Stimulated activated CD4-positive, alpha-beta T cell treated with anti-CD3 and anti-CD28 coated beads, Interleukin-12 subunit alpha, Interleukin-12 subunit beta, amount 100 ng/mL, for 48 hours (primary cell): ENCODE results near the gene GFRA1.

Source experiments
- DNase-seq, 3 donors: peaks; one replicate each; pipeline ENCODE4 v3.0.0-alpha.2; 2020; ENCODE audit warnings: low read depth in 2 of 3, low spot score in 1 of 3

Gene GFRA1

DNA sequence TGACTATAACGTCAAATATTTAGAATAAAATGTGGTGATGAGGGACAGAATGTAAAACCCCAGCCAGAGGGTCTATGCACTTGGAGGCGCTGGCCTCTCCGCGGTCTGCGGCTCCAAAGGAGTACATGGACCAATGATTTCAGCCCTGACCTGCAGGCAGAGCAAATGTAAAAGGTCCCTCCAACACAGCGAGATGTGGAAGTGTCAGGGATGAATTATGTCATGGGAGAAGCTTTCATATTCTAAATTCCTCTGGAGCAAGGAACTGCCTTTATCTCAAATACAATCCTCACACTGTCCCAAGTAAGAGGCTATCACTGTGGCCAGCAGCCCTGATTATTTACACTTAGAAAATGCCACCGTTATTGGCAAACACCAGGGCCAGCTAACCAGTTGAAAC, 139.4 kb downstream of the GFRA1 start:
- DNase-seq: no peak

DNA sequence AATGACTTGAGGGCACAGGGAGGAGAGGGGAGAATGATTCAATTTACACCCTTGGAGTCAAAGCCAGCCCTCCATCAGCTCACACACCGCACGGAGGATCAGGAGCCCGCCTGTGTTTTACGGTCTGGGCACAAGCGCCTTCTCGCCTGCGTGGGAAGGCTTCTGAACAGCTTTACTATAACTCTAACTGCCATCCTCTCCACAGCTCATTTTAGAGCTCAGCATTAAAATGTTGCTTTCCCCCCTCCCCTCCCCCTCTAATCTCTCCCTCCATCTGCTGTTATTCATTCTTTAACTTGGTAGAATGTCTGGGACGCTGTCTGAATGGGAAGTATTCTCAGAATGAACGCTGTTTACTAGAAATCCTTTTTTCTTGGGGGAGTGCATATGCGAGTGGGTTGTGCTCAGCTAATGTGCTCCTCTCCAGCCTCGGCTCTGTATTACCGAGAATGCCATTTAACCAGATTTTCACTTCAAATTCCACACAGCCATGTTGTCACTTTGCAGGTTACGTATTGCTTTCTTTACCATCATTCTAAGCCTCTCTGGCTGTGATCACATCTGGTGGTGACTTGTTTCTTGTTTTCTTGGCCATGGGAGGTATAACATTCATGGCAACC, 140.1 kb downstream of the GFRA1 start:
- no peak for DNase-seq

DNA sequence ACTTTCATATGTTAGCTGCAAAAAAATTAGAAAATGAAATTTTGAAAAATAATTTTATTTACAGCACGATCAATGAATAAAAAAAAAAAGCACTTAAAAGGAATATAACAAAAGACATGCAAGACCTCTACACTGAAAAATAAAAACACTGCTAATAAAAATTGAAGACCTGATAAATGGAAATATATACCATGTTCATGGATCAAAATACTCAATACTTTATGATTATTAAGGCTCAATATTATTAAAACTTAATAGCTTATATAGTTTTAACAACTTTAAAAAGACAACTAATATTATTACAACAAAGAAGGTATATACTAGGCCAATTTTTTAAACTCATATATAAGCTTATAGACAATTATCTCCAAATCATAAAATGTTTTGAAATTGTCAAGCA, 143.0 kb downstream of the GFRA1 start:
- DNase-seq: no peak

DNA sequence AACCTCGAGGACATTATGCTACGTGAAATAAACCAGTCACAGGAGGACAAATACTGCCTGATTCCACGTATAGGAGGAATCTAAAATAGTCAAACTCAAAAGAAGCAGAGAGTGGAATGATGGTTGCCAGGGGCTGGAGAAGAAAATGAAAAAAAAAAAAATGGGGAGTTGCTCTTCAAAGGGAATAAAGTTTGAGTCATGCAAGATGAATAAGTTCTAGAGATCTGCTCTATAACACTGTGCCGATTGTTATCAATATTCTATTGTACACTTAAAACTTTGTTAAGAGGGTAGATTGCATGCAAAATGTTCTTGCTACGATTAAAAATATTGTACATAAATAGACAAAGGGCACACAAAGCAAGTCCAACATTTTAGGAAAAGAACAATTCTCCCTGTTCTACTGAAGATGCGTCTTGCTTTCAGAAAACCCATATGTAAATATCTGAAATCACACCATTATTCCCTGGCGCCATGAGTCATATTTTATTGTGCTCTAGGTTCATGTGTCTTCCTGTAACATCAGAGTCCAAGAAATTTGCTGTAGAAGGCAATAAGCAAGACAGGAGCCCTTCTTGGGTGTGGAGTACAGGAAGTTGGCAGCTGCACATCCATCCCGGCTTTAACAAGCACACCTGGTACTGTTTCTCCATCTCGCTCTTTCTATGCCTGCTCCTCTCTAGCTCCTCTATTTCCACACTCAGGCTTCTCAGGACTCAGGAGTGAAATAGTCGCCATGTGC, 145.9 kb downstream of the GFRA1 start:
- no peak for DNase-seq

DNA sequence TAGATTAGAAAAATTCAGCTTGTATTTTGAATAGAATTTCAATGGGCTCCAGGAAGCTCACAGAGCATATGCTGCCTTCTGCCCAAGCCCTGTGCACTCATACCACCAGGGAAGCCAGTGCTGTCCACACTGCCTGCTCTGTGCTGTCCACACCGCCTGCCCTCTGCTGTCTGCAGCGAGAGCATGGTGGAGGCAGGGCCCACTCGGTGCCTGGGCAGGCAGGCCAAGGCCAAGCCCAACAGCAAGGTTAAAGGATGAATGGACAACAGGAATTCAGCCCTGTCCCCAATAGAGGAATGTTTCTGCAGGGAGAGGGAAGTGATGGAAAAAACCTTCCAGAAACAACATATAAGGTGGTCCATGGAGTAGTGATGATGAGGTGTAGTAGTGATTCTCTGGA, 146.8 kb downstream of the GFRA1 start:
- no peak for DNase-seq

DNA sequence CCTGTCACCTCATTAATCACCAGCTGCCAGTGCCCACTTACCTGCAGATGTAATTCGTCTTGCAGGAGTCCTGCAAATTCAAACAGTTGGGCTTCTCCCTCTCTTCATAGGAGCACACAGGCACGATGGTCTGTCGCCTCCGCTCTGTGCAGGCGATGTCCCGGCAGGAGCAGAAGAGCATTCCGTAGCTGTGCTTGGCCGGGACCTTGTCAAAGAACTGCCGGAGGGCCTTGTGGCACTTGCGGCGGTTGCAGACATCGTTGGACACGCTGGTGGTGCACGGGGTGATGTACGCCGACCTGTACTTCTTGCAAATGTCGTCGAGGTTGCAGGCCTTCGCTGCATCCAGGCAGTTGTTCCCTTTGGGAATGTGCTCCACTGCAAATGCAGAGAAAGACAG, 147.8 kb downstream of the GFRA1 start:
- no peak for DNase-seq

DNA sequence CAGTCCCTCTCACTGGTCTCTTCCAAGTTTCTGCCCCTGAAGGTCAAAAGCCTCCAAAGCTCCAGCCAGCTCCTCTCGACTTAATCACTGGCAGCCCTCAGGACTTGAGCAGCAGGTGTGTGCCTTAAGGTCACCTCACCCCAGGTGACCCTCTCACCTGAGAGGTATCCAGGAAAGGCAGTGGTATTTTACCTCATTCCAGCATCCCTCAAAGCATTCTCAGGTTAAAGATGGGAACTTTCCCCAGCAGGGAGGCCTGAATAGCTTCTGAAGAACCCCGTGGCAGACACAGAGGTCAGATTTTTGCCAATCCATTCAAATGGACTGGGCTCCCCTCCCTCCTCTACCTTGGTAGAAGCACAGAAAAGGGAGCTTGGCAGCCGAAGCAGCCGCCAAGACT, 148.2 kb downstream of the GFRA1 start:
- no peak for DNase-seq

DNA sequence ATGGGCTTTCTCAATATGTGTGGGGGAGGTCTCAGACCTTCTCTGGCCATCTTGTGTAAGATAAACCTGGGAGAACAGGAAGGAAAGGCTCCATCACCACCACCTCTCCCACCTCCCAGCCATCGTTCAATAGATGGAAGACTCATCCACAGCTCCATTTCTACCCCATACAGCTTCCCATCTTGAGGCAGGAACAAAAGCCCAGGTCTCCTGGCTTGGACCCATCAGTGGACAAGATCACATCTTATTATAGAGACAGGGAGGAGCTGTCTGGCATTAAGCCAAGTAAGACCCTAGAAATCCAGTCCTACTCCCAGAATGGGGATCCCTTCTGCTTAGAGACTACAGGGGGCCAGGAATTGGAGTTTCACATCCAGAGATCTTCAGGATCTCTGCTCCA, 150.3 kb downstream of the GFRA1 start:
- DNase-seq: no peak

DNA sequence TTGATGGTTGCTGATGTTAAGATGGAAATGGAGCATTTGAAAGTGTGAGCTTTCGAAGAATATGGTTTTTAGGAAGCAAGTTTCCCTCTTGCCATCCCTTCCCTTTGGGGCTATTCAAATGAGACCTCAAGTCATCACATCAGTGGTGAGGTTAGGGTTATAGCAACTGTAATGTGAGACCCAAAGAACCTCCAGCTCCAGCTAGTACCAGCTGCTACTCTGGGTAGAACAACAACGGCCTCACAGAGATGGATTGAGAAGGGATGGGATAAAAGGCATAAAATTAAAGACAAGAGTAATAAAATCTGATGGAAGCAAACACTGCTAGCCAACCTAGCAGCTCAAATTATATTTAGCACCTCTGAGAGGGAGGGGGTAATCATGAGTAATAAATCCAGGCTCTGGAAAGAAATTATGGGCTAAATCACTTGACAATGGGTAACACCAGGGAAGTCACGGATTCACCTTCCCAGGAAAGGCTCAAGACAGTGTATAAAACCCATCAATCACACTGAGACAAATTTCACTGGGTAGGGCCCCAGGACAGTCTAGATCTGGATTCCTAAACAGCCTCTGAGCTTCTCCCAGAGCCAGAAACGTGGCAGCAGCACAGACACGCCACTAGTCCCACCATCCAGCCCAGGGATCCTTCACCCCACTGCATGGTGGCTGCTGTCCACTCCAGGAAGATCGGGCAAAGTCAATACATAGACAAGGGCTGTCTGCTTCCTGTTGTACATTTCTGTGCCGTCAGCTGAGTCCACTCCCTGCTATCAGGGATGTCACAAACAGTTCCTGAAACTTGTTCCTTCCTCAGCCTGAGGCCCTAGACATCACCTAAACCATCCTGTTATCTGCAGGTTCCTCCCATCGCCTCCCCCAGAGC, 151.1 kb downstream of the GFRA1 start:
- no peak for DNase-seq

DNA sequence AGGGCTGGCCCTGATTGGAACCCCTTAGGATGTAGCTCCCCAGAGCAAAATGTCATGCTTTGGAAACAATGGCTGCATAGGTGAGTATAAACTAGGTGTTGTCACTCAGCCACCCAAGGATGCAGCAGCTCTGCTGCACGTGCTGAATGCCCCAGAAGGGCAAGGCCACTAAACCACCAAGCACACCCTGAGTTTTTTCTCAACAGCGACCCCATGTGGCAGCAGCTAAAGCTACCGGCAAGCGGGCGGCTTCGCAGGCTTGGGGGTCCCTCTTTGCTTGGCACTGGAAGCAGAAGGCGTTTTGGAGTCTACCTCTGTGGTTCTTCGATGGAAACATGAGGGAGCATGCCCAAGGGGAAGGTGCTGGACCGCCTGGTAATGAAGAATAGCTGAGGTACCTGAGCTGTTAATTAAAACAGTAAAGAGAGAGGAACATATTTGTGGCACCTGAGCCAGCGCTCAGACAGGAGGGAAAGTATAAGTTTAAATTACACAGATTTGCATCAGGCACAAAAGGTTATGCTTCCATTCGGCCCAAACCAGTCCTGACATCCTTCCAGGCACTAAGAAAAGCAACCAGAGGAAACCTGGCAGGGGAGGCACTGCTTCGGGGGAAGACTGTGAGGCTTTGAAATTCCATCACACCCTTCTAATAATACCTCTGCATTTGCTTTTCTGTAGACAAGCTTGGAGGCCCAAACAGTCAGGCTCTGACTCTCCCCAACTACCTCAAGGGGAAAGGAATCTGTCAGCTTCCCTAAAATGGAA, 152.1 kb downstream of the GFRA1 start:
- DNase-seq: no peak

DNA sequence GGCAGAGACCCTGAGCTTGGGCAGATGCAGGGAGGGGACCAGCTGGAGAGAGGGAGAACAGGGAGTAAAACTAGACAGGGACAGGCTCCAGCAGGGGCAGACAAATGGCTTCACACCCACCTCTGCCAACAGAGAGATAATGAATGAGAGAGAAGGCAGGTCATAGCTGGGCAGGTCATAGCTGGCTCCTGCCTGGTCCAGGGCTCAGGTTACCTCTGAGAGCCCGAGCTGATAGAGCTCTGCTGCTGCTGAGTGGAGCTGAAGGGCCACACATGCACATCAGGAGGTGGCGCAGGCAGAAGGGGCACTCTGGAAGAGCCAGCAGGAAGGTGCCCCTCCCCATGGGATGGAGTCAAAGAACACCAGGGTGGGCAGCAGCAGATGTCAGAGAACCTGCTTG, 154.2 kb downstream of the GFRA1 start:
- no peak for DNase-seq

DNA sequence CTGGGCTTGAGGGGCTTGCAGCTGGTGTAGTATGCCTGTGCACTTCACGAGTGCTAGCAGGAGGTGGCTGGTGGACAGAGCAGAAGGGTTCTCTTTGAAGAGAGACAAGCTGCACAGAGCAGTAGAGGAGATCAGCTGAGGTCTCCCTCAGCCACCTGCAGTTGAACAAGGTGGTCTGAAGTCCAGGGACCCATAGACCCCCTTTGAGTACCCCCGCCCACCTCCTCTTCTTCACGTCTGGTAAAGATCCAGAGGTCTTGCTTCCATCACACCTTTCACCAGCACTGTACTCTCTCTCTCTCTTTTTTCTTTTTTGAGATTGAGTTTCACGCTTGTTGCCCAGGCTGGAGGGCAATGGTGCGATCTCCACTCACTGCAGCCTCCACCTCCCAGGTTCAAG, 157.2 kb downstream of the GFRA1 start:
- no peak for DNase-seq

DNA sequence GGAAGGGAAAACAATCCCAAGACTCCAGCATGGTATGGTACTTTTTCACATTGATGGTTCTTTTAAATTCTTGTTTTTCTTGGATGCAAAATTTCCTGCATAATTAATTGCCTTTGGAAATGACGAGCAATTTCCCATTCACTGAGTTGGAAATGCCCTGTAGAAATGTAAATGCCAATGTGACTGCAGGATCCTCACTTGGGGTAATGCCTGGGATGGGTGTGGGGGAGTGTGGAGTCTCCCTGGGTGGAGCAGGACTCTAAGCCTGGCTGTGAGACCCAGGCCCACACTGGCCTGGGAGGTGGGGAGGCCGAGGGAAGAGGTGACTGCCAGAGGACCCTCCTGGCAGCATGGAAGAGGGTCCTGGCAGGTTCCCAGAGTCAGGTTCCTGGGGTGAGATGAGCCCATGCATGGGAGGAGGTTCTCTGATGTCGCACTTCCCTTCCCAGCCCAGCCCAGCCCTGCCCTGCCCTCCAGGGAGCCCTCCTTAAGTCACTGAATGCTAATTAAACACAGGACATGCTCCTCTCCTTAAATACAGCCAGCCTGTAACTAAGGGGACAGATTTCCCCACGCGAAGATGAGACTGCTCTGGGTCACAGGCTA, 157.9 kb downstream of the GFRA1 start:
- no peak for DNase-seq

DNA sequence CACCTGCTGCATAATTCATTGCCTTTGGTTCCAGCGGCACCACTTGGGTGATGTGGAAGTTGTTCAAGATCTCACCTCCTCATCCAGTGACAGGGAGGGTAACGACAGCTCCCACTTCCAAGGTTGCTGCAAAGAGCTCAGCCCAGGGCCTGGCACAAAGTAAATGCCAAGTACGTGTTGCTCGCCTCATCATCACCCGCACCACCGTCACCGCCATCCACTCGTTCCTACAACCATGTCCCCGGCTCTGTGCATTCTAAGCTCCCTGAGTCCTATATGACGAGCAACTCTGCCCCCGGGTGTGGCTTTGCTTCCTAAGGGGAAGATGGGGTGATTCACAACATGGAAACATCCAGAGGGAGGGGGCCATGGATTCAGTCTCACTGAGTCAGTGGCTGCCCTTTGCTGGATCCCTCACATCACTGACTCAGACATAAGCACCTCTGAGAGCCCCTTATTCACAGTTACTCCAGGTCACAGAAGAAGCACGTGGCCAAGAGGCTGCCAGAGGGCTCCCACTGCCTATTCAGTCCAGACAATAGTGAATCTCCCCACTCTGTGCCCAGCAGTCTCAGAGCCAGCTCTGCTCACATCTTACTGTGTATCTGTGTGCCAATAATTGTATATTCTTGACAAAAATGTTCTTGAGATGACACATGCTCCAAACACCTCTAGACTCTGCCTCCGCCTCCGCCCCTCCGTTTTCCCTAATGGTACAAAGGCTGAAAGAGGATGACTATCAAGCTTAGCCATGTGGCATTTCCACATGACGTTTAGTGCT, 159.1 kb downstream of the GFRA1 start:
- DNase-seq: no peak

DNA sequence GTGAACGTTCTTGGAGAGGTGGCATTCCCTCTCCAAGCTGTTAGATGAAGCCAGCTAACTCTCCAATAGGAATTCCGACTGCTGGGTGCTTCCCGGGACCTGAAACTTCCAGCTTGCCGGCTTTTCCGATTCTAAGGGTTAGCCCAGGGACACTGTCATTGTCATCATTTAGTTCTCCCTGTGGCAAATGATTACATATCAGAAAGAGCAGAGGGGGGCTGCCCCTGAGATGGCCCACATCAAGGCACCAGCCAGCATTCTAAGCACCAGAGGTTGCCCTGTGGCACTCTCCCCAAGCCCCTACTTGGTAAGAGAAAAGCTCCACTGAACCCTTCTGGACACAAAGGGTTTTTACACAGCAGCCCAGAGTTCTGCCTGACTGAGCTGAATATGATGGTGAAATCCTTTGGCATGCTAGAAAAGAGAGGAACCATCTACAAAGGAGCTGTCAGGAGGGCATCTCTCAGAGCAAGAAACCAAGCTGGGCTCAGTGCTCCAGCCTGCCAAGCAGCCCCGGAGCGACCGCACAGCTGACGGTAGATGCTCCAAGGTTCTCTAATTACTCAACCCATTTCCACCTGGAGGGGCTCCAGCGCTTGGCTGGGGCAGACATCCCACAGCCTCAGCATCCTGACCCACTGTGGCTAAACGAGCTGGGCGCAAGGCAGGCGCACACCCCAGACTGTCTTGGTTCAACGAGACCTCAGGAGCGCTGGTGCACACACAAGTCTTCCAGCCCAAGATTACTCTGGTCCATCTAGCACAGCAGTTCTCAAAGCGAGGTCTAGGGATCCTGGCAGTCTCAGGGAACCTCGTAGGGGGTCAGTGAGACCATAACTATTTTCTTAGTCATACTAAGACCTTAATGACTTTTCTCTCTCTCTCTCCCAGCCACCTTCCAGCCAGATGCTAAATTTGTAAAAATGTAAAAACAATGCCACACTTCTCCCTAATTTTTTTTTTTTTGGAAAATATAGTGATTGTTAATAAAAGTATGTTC, 160.5 kb downstream of the GFRA1 start:
- no peak for DNase-seq

DNA sequence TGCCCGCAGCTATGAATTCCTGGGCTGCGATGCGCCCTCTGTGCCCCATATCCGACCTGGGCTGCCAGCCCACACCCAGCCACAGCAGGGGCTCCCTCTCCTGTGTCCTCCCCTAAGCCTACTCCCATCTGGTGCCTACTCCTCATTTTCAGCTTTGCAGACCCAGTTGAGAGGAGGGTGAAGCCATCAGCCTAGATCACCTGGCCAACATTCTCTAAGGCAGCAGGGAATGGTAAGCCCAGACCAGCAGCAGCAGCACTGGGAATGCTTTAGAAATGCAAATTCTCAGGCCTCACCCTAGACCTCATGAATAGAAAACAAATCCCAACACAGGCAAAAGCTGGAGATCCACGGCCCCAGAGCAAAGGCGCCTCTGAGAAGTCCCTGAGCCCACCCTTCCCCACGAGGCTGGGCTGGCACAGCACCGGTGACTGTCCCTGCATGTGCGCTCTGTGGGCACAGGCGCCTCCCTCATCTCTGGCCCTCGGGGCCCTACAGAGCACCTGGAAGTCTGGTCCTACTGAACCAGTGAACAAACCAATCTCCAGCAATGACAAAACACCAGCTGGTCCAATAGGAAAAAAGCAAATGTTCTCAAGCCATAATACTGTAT, 161.4 kb downstream of the GFRA1 start:
- DNase-seq: no peak

DNA sequence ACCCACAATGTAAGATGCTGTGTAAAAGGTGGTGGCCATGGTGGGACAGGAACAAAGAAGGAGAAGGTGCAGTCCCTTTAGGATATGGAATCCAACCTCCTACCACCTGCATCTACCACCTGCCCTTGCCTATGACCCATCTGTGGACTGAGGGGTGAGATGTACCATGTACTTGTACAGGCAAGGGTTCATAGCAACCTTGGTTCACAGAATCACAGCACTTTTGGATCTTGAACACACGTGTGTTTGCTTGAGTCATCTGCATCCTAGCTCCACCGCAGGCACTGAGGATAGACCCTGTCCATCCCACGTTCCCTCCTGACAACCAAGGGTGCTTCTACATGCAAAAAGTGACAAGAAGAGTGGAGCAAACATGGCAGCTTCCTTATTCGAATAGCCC, 162.3 kb downstream of the GFRA1 start:
- DNase-seq: no peak

DNA sequence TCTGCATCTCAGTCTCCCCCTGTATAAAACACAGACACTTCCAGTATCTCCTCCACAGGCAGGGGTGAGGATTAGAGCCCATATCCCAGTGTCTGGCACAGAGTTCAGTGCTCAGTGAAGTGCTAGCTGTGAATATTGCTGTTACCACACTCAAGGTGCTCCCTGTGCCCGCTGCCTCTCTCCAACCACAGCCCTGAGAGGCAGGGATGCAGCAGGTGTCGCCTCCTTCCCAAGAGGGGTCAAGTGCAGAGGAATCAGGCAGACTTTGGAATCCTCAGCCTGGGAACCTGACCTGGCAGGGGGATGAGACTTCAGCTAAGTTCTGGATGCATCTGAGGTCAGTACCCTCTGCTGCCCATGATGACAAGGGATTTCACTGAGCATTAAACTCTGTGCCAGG, 163.1 kb downstream of the GFRA1 start:
- no peak for DNase-seq

DNA sequence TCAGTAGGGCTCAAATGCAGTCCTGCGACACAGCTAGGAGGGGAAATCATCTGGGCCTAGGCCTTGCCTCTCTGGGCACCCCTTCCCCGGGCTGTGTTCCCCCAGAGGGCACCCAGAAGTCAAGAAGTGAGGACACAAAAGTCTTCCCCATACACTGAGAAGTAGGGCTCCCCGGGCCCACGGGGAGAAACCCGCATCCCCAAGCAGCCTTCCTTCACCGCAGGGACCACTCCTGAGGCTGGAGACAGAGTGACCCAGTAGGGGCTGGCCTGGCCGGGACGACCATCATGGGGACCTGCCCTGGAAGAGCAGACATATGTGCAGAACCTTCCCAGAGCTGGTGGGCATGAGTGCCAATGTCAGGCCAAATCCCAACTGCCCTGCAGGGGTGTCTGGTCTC, 163.5 kb downstream of the GFRA1 start:
- no peak for DNase-seq
